ENCODE results near the gene GRIN3B.

DNA sequence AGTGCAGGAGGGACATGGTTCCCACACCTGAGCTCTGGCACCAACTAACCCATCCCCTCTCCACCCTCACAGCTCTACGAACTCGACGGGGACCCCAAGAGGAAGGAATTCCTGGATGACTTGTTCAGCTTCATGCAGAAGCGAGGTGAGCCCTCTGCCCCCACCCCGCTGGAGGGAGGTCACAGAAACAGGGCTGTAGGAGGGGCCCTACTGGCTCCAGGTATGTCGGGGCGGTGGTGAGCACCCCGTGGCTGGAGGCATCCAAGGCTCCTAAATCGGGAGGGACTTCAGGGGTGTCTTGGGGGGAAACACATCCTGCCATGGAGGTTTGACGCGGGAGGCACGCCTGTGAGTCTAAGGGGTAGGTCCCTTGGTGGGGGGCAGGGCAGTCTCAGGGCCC, 40.2 kb upstream of the GRIN3B start:
- TF ChIP-seq MAFK (IDR thresholded peaks at IDR 0.05; ENCODE audit: low read depth, low read length) (no peak), EGR1 (IDR thresholded peaks at IDR 0.05; ENCODE audit: borderline replicate concordance, low read depth, low read length) (no peak), BACH1 (IDR thresholded peaks at IDR 0.05; ENCODE audit: low read length) (no peak), TAF1 (IDR thresholded peaks at IDR 0.05; ENCODE audit: low read depth, low read length) (no peak), SUZ12 (IDR thresholded peaks at IDR 0.05; ENCODE audit: low read length) (no peak), CBX5 (IDR thresholded peaks at IDR 0.05; ENCODE audit: low read depth, low read length) (no peak)
- TF ChIP-seq, protein P1, sequence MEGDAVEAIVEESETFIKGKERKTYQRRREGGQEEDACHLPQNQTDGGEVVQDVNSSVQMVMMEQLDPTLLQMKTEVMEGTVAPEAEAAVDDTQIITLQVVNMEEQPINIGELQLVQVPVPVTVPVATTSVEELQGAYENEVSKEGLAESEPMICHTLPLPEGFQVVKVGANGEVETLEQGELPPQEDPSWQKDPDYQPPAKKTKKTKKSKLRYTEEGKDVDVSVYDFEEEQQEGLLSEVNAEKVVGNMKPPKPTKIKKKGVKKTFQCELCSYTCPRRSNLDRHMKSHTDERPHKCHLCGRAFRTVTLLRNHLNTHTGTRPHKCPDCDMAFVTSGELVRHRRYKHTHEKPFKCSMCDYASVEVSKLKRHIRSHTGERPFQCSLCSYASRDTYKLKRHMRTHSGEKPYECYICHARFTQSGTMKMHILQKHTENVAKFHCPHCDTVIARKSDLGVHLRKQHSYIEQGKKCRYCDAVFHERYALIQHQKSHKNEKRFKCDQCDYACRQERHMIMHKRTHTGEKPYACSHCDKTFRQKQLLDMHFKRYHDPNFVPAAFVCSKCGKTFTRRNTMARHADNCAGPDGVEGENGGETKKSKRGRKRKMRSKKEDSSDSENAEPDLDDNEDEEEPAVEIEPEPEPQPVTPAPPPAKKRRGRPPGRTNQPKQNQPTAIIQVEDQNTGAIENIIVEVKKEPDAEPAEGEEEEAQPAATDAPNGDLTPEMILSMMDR (IDR thresholded peaks at IDR 0.05; ENCODE audit: control extremely low read depth in 1 of 3, insufficient read depth in 1 of 3, low read depth in 1 of 3, low read length in 3 of 3) = peak; percentile 41 to 67 (median 49)

Data from H1 (cell line).